ENCODE measurements around the gene PROZ. TPM values are rescaled to one million over a fixed set of nuclear protein-coding genes. Genes with fewer than 3 reads are reported as not detected.

The PROZ gene
- total RNA-seq, 1 experiment from 2014 or later = not detected

DNA sequence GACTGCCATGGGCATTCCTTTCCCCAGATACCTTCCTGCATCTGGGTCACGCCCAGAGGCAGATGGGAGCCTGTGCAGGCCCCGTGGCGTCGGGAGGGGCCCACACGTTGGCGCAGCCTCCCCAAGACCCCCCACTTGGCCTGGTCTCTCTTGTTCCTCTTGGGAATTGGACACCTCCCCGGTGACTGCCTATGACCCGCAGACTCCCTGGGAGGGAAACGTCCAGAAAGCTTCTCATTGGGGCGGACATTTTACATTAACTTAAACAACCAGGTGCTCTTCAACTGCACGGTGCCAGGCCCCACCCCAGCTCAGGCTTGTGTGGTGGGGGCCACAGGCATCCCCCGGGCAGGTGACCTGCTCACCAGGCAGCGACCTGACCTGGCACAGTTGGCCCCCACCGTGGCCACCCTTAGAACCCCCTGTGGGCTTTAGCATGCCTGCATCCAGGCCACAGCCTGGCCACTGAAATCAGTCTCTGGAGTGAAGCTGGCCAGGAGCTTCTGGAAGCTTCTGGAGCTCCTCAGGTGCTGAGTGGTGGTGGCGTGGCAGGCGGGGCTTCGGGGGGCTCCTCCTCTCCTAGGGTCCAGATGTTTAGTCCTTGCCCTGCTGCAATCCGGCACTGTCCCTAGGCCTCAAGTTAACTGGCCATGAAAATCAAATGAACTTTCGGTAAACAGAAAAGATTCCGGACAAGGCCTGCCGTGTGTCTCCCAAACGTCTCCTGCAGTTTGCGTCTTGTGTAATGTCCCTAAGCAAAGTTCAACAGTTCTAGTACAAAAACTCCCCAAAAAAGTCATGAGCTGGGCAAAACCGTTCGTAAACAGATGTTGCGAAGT lies 8.5 kb upstream of the PROZ start:
- WGBS (ENCODE audit: extremely low coverage, insufficient read length, low lambda C conversion rate) = no CpG with 5 or more reads among the region's 26 CpGs
- Histone ChIP-seq H3K27ac (ENCODE audit: insufficient read length, low read depth, low read length) (no peak overlapping the region), H4K8ac (replicated peaks; ENCODE audit: insufficient read length, low read depth, low read length) (no peak overlapping the region), H3K79me2 (ENCODE audit: insufficient read depth, low read length) (no peaks in the 10 kb centered on the region), H4K20me1 (ENCODE audit: control insufficient read depth, insufficient read depth, insufficient read length) (no peaks in the 10 kb centered on the region), H3T11ph (ENCODE audit: low read length) (no peak overlapping the region), H3K9ac (ENCODE audit: extremely low read depth, insufficient read length, low read length) (no peak overlapping the region), H2BK20ac (ENCODE audit: low read depth, low read length, poor library complexity, severe bottlenecking) (no peak overlapping the region), H3K4ac (ENCODE audit: low read depth, low read length) (no peak overlapping the region), H3K27me3 (ENCODE audit: insufficient read depth, low read length) (no peaks in the 10 kb centered on the region; the same call in 1 of the 2 replicates), H3K23ac (ENCODE audit: insufficient read length, low read depth, low read length) (no peak overlapping the region), H2AFZ (ENCODE audit: low read length) (no peak overlapping the region), H3K23me2 (ENCODE audit: insufficient read length, low read depth, low read length, poor library complexity, severe bottlenecking) (peaks cover 12% of the 10 kb centered on the region), H4K91ac (ENCODE audit: insufficient read length, low read depth, low read length) (no peak overlapping the region), H3K4me1 (ENCODE audit: insufficient read depth, low read length) (no peaks in the 10 kb centered on the region), H3K18ac (ENCODE audit: insufficient read length, low read depth, low read length) (no peak overlapping the region), H3K4me2 (ENCODE audit: insufficient read depth, insufficient read length, low read length) (no peak overlapping the region), H2BK120ac (ENCODE audit: low read depth, low read length, poor library complexity, severe bottlenecking) (no peak overlapping the region), H2AK5ac (ENCODE audit: insufficient read length, low read length) (no peak overlapping the region), H2BK5ac (ENCODE audit: insufficient read length, low read length) (no peak overlapping the region), H3K14ac (ENCODE audit: insufficient read depth, low read length) (no peak overlapping the region), H2BK12ac (ENCODE audit: insufficient read length, low read depth, low read length) (no peak overlapping the region), H3K79me1 (ENCODE audit: insufficient read depth, low read depth, low read length, poor library complexity, severe bottlenecking) (no peaks in the 10 kb centered on the region), H2BK15ac (ENCODE audit: low read depth, low read length) (no peak overlapping the region), H3K9me3 (ENCODE audit: control insufficient read depth, low read depth, low read length) (no peaks in the 10 kb centered on the region), H4K5ac (ENCODE audit: insufficient read length, low read depth, low read length) (no peak overlapping the region), H3K56ac (ENCODE audit: insufficient read length, low read depth, low read length) (no peak overlapping the region)
- Mint-ChIP-seq H3K27ac (peak overlapping the region in 1 of 3 experiments; percentile 27; a peak in 1 of 7 replicates), H3K4me3 (no peak overlapping the region), H3K9me3 (no peaks in the 10 kb centered on the region; a peak in 1 of 5 replicates), H3K4me1 (peaks cover 19 to 25% of the 10 kb centered on the region in 2 experiments), H3K27me3 (ENCODE audit: low read depth) (peaks cover 32% of the 10 kb centered on the region), H3K36me3 (ENCODE audit: insufficient read depth in 1 of 3, low read depth in 3 of 3) (no peaks in the 10 kb centered on the region; a peak in 2 of 7 replicates)
- TF ChIP-seq, protein P1, sequence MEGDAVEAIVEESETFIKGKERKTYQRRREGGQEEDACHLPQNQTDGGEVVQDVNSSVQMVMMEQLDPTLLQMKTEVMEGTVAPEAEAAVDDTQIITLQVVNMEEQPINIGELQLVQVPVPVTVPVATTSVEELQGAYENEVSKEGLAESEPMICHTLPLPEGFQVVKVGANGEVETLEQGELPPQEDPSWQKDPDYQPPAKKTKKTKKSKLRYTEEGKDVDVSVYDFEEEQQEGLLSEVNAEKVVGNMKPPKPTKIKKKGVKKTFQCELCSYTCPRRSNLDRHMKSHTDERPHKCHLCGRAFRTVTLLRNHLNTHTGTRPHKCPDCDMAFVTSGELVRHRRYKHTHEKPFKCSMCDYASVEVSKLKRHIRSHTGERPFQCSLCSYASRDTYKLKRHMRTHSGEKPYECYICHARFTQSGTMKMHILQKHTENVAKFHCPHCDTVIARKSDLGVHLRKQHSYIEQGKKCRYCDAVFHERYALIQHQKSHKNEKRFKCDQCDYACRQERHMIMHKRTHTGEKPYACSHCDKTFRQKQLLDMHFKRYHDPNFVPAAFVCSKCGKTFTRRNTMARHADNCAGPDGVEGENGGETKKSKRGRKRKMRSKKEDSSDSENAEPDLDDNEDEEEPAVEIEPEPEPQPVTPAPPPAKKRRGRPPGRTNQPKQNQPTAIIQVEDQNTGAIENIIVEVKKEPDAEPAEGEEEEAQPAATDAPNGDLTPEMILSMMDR (conservative IDR thresholded peaks at IDR 0.05) = no peak
- peak; percentile 22 for DNase-seq

Data from H9 (cell line).